Vagina (tissue), 2 donors: ENCODE data around the gene DNAH8. TPM values are rescaled to one million over a fixed set of nuclear protein-coding genes. Genes with fewer than 3 reads are reported as not detected.
"Not testable (repeated sequence)": the region's sequence is repeated elsewhere in the genome, so short reads cannot be mapped to it uniquely, and the experiment has no call there.

Source experiments
- DNase-seq, 2 donors: peaks; one replicate each; pipeline ENCODE4 v3.0.0-alpha.2; 2017; ENCODE audit errors: extremely low spot score in 2 of 2
- H3K27ac ChIP-seq: fragments of 200-600 bp; sonication (generic); one replicate; pipeline ENCODE4 v1.5.1; 2019
- H3K27me3 ChIP-seq: fragments of 200-600 bp; sonication (generic); one replicate; pipeline ENCODE4 v1.5.1; 2019
- H3K36me3 ChIP-seq, 2 donors: fragments of 200-600 bp; sonication (generic); one replicate each; pipeline ENCODE4 v1.5.1; 2017 to 2019
- H3K4me1 ChIP-seq: fragments of 200-600 bp; sonication (generic); one replicate; pipeline ENCODE4 v1.5.1; 2019
- H3K4me3 ChIP-seq, 2 donors: fragments of 200-600 bp; sonication (generic); 1 replicate in 1 of 2; 2 replicates in 1 of 2; pipeline ENCODE4 v1.5.1; 2016 to 2019
- H3K9me3 ChIP-seq: fragments of 200-600 bp; sonication (generic); one replicate; pipeline ENCODE4 v1.5.1; 2019
- POLR2A ChIP-seq, 2 donors: fragments of 450-650 bp; IDR thresholded peaks; one replicate each; pipeline ENCODE4 v1.6.1; 2017; ENCODE audit warnings: antibody characterized with exemption in 2 of 2, mild to moderate bottlenecking in 2 of 2, moderate library complexity in 2 of 2
- POLR2AphosphoS5 ChIP-seq, 2 donors: sonication (generic); formaldehyde crosslinking; IDR thresholded peaks; one replicate each; pipeline ENCODE4 v1.9.0; 2017; ENCODE audit warnings: antibody characterized with exemption in 2 of 2, mild to moderate bottlenecking in 2 of 2, low read depth in 1 of 2; ENCODE audit not compliant: insufficient read depth in 1 of 2
- intact Hi-C: fragments of 100-400 bp; cut with DNase I; formaldehyde crosslinking; loops from one replicate; pipeline ENCODE4 v1.15.1; 2023
- total RNA-seq: library from RNA; depleted of rRNA; stranded (reverse); fragments of >200 nt; gene quantifications from one replicate; pipeline ENCODE4 v1.2.3, GENCODE V29; 2016
- TF ChIP-seq, protein P1 (sequence below), 3 experiments: fragments of 450-650 bp in 2 of 3; fragments of 200-600 bp in 1 of 3; sonication (generic) in 1 of 3; IDR thresholded peaks; one replicate each; pipeline ENCODE4 v1.5.1; 2017 to 2019; ENCODE audit warnings: antibody characterized with exemption in 3 of 3, mild to moderate bottlenecking in 2 of 3, moderate library complexity in 2 of 3

Gene DNAH8
- total RNA-seq, 1 donor from 2014 or later = not detected

DNA sequence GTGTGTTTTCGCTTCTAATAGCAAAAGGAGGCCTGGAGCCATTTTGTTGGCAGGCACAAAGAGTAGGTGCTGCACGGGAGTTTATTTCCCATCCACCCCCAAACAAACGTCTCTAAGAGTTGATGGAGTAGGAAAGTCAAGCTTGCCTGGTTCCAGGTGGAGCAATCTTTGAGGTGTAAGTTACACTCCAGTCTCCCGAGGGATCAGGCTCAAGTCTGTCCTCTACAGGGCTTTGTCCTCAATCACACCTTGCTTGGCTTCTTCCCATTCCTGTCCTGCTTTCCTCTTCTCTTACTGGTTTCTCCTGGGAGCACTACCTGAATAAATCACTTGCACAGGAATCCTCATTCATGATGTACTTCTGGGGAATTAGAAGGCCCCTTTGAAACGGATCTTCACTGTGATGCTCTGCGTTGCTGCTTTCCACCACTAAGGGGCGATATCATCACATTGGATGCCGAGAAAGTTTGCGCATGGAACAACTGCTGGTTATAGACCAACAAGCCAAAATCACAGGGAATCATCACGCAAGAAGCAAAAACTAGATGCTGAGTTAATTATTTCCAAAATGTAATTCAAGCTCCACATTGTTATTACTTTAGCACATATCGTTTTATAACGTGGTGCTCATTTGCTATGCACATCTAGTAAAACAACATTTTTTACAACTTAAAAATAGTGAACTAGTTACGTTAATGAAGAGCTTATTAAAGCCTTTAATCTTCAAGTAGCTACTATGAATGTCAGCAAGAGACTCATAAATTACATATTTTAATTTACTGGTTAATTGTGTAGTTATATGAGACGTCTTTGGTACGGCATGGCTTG lies 156.8 kb downstream of the DNAH8 start:
- Histone ChIP-seq H3K27ac (no peak overlapping the region), H3K9me3 (no peaks in the 10 kb centered on the region), H3K27me3 (no peaks in the 10 kb centered on the region), H3K4me1 (no peaks in the 10 kb centered on the region), H3K36me3 (no peaks in the 10 kb centered on the region), H3K4me3 (no peak overlapping the region)
- intact Hi-C loops = no loop called here
- TF ChIP-seq, protein P1, sequence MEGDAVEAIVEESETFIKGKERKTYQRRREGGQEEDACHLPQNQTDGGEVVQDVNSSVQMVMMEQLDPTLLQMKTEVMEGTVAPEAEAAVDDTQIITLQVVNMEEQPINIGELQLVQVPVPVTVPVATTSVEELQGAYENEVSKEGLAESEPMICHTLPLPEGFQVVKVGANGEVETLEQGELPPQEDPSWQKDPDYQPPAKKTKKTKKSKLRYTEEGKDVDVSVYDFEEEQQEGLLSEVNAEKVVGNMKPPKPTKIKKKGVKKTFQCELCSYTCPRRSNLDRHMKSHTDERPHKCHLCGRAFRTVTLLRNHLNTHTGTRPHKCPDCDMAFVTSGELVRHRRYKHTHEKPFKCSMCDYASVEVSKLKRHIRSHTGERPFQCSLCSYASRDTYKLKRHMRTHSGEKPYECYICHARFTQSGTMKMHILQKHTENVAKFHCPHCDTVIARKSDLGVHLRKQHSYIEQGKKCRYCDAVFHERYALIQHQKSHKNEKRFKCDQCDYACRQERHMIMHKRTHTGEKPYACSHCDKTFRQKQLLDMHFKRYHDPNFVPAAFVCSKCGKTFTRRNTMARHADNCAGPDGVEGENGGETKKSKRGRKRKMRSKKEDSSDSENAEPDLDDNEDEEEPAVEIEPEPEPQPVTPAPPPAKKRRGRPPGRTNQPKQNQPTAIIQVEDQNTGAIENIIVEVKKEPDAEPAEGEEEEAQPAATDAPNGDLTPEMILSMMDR (IDR thresholded peaks at IDR 0.05) = peak; percentile 48 to 59 (median 53)
- no peak for TF ChIP-seq POLR2AphosphoS5 (IDR thresholded peaks at IDR 0.05; ENCODE audit: insufficient read depth in 1 of 2, low read depth in 1 of 2)
- DNase-seq = no peak

DNA sequence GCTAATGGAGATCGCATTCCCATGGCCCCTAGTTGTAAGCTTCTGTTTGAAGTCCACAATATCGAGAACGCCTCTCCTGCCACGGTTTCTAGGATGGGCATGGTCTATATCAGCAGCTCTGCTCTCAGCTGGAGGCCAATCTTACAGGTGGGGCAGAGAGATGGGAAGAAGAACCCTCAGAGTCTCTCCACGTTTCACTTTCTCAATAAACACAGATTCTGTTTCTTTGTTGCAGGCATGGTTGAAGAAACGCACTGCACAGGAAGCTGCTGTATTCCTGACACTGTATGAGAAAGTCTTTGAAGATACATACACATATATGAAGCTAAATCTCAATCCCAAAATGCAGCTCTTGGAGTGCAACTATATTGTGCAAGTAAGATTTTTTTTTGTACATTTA lies 157.9 kb downstream of the DNAH8 start:
- Histone ChIP-seq H3K9me3 (no peaks in the 10 kb centered on the region), H3K36me3 (no peaks in the 10 kb centered on the region), H3K27ac (no peak overlapping the region), H3K4me1 (no peaks in the 10 kb centered on the region), H3K4me3 (no peak overlapping the region), H3K27me3 (no peaks in the 10 kb centered on the region)
- no peak for DNase-seq
- intact Hi-C loops = no loop called here
- TF ChIP-seq POLR2A (IDR thresholded peaks at IDR 0.05) (no peak), POLR2AphosphoS5 (IDR thresholded peaks at IDR 0.05; ENCODE audit: insufficient read depth in 1 of 2, low read depth in 1 of 2) (no peak)
- TF ChIP-seq, protein P1 (IDR thresholded peaks at IDR 0.05) = no peak

DNA sequence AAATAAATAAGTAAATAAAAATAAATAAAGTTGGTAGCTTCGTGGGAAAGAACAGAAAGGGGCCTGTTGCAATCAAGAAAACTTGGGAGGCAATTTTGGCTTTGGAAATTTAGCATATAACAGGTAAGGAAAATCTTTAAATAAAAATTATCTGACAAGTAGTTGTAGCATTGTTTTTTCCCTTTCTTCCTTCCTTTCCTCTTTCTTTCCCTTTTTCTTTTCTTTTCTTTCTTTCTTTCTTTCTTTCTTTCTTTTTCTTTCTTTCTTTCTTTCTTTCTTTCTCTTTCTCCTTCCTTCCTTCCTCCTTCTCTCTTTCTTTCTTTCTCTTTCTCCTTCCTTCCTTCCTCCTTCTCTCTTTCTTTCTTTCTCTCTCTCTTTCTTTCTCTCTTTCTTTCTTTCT lies 158.7 kb downstream of the DNAH8 start:
- intact Hi-C loops, H3K9me3 ChIP-seq, DNase-seq, H3K36me3 ChIP-seq, H3K27me3 ChIP-seq, H3K27ac ChIP-seq, H3K4me1 ChIP-seq, H3K4me3 ChIP-seq: not testable (repeated sequence)

DNA sequence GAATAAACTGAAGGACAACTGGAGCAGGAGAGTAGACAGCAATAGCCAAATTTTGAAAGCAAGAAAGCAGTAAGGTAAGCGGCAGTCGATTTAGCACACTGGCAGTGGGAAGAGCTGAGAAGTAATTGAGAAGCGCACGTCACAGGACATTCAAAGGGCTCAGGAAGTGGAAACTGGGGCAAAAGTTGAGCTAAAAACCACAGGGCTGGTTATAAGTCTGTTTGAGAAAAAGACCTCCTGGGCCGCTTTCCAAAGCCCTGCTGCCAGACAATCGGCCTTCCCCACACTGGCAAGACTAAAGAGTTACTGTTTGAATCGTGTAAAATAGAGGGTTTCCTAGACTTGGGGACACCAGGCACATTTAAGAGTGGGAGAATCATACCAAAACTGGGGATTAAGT lies 161.4 kb downstream of the DNAH8 start:
- intact Hi-C loops = no loop called here

DNA sequence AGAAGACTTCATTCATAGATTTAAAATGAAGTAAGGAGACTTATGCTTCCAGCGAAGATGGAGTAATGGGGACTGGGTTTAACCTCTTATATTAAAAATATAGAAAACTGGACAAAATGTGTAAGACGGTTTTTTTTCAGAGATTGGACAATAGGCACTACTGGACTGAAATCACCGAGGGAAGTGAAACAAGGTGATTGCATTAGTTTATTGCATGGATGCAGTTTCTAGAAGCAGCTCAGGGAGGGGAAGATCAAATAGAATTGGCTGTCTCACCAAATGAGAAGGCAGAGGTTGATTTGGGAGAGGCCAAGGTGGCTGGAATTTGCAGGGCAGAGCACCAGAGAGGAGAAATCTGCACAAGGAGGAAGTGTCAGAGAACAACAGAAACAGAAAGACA lies 162.6 kb downstream of the DNAH8 start:
- Histone ChIP-seq H3K4me1 (no peaks in the 10 kb centered on the region), H3K9me3 (no peaks in the 10 kb centered on the region), H3K27me3 (no peaks in the 10 kb centered on the region), H3K4me3 (no peak overlapping the region), H3K36me3 (no peaks in the 10 kb centered on the region), H3K27ac (no peak overlapping the region)
- DNase-seq = no peak
- intact Hi-C loops = no loop called here
- TF ChIP-seq, protein P1 (IDR thresholded peaks at IDR 0.05) = no peak
- TF ChIP-seq POLR2A (IDR thresholded peaks at IDR 0.05) (no peak), POLR2AphosphoS5 (IDR thresholded peaks at IDR 0.05; ENCODE audit: insufficient read depth in 1 of 2, low read depth in 1 of 2) (no peak)

More for the DNA sequence above, 161.4 kb downstream of the DNAH8 start:
- no peaks in the 10 kb centered on the region for H3K4me1 ChIP-seq
- no peak overlapping the region for H3K27ac ChIP-seq
- no peak for DNase-seq
- no peaks in the 10 kb centered on the region for H3K27me3 ChIP-seq
- no peak for TF ChIP-seq POLR2AphosphoS5 (IDR thresholded peaks at IDR 0.05; ENCODE audit: insufficient read depth in 1 of 2, low read depth in 1 of 2)
- TF ChIP-seq POLR2A (IDR thresholded peaks at IDR 0.05) = no peak
- TF ChIP-seq, protein P1 (IDR thresholded peaks at IDR 0.05) = no peak
- no peaks in the 10 kb centered on the region for H3K9me3 ChIP-seq
- no peak overlapping the region for H3K4me3 ChIP-seq
- no peaks in the 10 kb centered on the region for H3K36me3 ChIP-seq
